ENCODE data around the gene SLC6A7.

DNA sequence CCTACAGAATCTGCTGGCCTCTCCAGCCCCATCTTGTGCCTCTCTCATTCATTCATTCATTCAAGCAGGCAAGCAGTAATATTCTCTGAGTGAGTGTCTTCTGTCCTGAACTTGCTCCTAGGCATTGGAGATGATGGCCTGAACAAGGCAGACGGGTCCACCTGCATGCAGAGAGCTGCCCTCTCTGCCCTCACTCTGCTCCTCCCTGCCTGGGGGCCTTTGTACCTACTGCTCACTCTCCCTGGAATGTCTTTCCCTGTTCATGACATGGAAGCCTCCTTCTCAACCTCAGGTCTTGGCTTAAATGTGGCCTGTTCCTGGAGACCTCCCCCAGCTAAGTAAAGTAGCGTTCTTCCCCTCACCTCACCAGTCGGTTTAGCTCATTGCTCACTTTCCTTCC is 16.7 kb upstream of the SLC6A7 start:
- TF ChIP-seq GATA3 (IDR thresholded peaks at IDR 0.05; ENCODE audit: low read depth, low read length) (no peak), GATA2 (IDR thresholded peaks at IDR 0.05; ENCODE audit: low read depth, low read length) (no peak)
